ENCODE results near the gene PAWR. TPM values are rescaled to one million over a fixed set of nuclear protein-coding genes. Genes with fewer than 3 reads are reported as not detected.

Gene PAWR
- total and polyA plus RNA-seq, 2 of the 13 experiments (the other 11 are each of a cell fraction or from before 2014, with no cell fraction given) = 29.1 to 36.1 TPM

DNA sequence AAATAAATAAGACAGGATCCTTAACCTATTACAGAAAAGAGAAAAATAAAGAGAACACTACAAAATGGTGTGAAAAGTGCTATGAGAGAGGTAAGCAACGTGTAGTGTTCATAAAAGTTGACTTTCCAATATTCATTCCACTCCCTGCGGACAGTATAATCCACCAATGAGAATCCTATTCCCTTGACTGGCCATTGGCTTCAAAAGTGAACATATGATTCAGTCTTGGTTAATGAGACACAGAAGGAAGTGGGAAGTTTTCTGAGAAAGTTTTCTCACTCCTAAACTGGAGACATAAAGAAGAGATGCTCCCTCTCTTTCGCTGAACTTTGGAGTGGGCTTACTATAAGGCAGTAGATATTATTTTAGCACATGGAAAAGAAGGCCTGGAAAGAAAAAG is 153.1 kb downstream of the PAWR start:
- H3K9ac ChIP-seq (ENCODE audit: insufficient read depth, low read depth, low read length) = no peak overlapping the region
- no peak overlapping the region for H3K4me2 ChIP-seq (ENCODE audit: low read depth, low read length)
- 100% methylated on average over 3 of the region's 3 CpGs for WGBS (ENCODE audit: low lambda C conversion rate)
- POLR2A ChIA-PET = no interaction called here
- in situ Hi-C loops (cut with HindIII; ENCODE audit: extremely low pct_ligation_motif_present, low pct_unique_long_range_greater_than_20kb) = no loop called here
- no peaks in the 10 kb centered on the region for H4K20me1 ChIP-seq (ENCODE audit: insufficient read depth, low read length)
- H3K36me3 ChIP-seq (replicated peaks in 1 of 2; ENCODE audit: control insufficient read depth in 1 of 2, insufficient read depth in 2 of 2, low read length in 2 of 2) = no peaks in the 10 kb centered on the region
- H3K4me1 ChIP-seq (ENCODE audit: insufficient read depth, low read length) = peaks cover 23% of the 10 kb centered on the region
- H3K4me3 ChIP-seq (replicated peaks in 1 of 3; ENCODE audit: insufficient read depth in 1 of 3, low read depth in 2 of 3, low read length in 3 of 3) = no peak overlapping the region
- no peaks in the 10 kb centered on the region for H3K27me3 ChIP-seq (ENCODE audit: control insufficient read depth in 1 of 2, insufficient read depth in 2 of 2, low read length in 2 of 2)
- no peaks in the 10 kb centered on the region for H3K9me3 ChIP-seq (ENCODE audit: low read length)
- CTCF ChIA-PET (ENCODE audit: low intra/inter-chr PET ratio, low total read pairs) = no interaction called here
- H2AFZ ChIP-seq (ENCODE audit: low read length) = no peak overlapping the region
- no TSS peak for BruUV-seq (replicated peaks)
- ATAC-seq (no peak), FAIRE-seq (no peak), DNase-seq (ENCODE audit: low spot score) (no peak)
- intact Hi-C loops (cut with micrococcal nuclease; ENCODE audit: unreplicated experiment) = loop anchor here (1.0 kb wide), 1 partner anchor 8 kb away; no protein-coding TSS in a partner anchor
- no peak overlapping the region for H3K27ac ChIP-seq (ENCODE audit: extremely low read length, insufficient read depth, low read length)
- TF ChIP-seq TOE1 (CRISPR knock-in tag; IDR thresholded peaks at IDR 0.05) (no peak), ZNF317 (CRISPR knock-in tag; IDR thresholded peaks at IDR 0.05) (peak; percentile 81), ZNF232 (CRISPR knock-in tag; IDR thresholded peaks at IDR 0.05; ENCODE audit: borderline replicate concordance) (no peak)
- TF ChIP-seq, protein P1, sequence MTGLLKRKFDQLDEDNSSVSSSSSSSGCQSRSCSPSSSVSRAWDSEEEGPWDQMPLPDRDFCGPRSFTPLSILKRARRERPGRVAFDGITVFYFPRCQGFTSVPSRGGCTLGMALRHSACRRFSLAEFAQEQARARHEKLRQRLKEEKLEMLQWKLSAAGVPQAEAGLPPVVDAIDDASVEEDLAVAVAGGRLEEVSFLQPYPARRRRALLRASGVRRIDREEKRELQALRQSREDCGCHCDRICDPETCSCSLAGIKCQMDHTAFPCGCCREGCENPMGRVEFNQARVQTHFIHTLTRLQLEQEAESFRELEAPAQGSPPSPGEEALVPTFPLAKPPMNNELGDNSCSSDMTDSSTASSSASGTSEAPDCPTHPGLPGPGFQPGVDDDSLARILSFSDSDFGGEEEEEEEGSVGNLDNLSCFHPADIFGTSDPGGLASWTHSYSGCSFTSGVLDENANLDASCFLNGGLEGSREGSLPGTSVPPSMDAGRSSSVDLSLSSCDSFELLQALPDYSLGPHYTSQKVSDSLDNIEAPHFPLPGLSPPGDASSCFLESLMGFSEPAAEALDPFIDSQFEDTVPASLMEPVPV (CRISPR knock-in tag; IDR thresholded peaks at IDR 0.05) = no peak
- TF ChIP-seq, protein P2, sequence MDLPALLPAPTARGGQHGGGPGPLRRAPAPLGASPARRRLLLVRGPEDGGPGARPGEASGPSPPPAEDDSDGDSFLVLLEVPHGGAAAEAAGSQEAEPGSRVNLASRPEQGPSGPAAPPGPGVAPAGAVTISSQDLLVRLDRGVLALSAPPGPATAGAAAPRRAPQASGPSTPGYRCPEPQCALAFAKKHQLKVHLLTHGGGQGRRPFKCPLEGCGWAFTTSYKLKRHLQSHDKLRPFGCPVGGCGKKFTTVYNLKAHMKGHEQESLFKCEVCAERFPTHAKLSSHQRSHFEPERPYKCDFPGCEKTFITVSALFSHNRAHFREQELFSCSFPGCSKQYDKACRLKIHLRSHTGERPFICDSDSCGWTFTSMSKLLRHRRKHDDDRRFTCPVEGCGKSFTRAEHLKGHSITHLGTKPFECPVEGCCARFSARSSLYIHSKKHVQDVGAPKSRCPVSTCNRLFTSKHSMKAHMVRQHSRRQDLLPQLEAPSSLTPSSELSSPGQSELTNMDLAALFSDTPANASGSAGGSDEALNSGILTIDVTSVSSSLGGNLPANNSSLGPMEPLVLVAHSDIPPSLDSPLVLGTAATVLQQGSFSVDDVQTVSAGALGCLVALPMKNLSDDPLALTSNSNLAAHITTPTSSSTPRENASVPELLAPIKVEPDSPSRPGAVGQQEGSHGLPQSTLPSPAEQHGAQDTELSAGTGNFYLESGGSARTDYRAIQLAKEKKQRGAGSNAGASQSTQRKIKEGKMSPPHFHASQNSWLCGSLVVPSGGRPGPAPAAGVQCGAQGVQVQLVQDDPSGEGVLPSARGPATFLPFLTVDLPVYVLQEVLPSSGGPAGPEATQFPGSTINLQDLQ (CRISPR knock-in tag; IDR thresholded peaks at IDR 0.05) = no peak
- H3K79me2 ChIP-seq (ENCODE audit: insufficient read depth, low read length) = no peaks in the 10 kb centered on the region
